Thoracic aorta (tissue), 2 donors: ENCODE results near the gene LAMB1. TPM values are rescaled to one million over a fixed set of nuclear protein-coding genes. Genes with fewer than 3 reads are reported as not detected.

Experiments
- ATAC-seq: fragments of 150-250 bp; one replicate; pipeline ENCODE4 v1.8.0; 2017; ENCODE audit warnings: low read depth; ENCODE audit not compliant: insufficient number of reproducible peaks, low FRiP score
- DNase-seq: peaks from one replicate; pipeline ENCODE4 v3.0.0-alpha.2; 2020; ENCODE audit warnings: low spot score
- H3K27ac ChIP-seq, 2 donors: fragments of 200-600 bp; sonication (generic); 1 replicate in 1 of 2; 2 replicates in 1 of 2; pipeline ENCODE4 v1.5.1; 2016; ENCODE audit warnings: mild to moderate bottlenecking in 2 of 2, moderate library complexity in 2 of 2
- H3K27me3 ChIP-seq: fragments of 200-600 bp; sonication (generic); replicated peaks from 2 replicates; pipeline ENCODE4 v1.6.0; 2016; ENCODE audit warnings: mild to moderate bottlenecking; ENCODE audit not compliant: insufficient read depth
- H3K36me3 ChIP-seq: fragments of 200-600 bp; sonication (generic); one replicate; pipeline ENCODE4 v1.5.1; 2016
- H3K4me1 ChIP-seq, 2 donors: fragments of 200-600 bp; sonication (generic); 1 replicate in 1 of 2; 2 replicates in 1 of 2; pipeline versions ENCODE4 v1.5.1 to v1.6.0; 2016; ENCODE audit warnings: low read depth in 2 of 2, mild to moderate bottlenecking in 1 of 2; ENCODE audit not compliant: control insufficient read depth in 1 of 2
- H3K4me3 ChIP-seq: fragments of 200-600 bp; sonication (generic); 2 replicates; pipeline ENCODE4 v1.5.1; 2016; ENCODE audit warnings: mild to moderate bottlenecking
- H3K9me3 ChIP-seq: fragments of 200-600 bp; sonication (generic); 2 replicates; pipeline ENCODE4 v1.5.1; 2016
- total RNA-seq, 2 donors: library from RNA; depleted of rRNA; stranded (reverse); fragments of >200 nt; gene quantifications; one replicate each; pipeline versions ENCODE4 v1.1.0 to v1.2.3, GENCODE V29; 2016
- TF ChIP-seq, protein P1 (sequence below): fragments of 200-600 bp; sonication (generic); IDR thresholded peaks from one replicate; pipeline ENCODE4 v1.5.1; 2019; ENCODE audit warnings: antibody characterized with exemption

Gene LAMB1
- total RNA-seq, 2 donors from 2014 or later: 144 to 296 TPM

DNA sequence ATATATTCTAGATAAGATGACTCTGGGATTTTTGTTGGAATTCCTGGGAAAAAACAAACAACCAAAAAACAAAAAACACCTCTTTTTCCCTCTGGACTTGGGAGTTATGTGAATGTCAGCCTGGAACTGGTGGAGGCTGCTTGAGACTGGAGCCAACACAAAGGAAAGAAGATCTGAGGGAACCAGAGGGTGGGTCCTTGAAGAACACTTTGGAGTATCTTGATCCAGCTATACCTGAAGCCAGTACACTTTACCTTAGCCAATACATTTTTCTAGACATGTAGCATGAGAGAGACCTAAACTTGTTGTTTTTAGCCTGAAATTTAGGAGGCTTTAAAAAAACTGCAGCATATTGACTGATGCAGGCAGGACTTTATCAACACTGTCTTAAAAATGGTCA, 5.9 kb upstream of the LAMB1 start:
- peaks cover 0 to 11% of the 10 kb centered on the region in 2 donors for H3K4me1 ChIP-seq
- TF ChIP-seq, protein P1, sequence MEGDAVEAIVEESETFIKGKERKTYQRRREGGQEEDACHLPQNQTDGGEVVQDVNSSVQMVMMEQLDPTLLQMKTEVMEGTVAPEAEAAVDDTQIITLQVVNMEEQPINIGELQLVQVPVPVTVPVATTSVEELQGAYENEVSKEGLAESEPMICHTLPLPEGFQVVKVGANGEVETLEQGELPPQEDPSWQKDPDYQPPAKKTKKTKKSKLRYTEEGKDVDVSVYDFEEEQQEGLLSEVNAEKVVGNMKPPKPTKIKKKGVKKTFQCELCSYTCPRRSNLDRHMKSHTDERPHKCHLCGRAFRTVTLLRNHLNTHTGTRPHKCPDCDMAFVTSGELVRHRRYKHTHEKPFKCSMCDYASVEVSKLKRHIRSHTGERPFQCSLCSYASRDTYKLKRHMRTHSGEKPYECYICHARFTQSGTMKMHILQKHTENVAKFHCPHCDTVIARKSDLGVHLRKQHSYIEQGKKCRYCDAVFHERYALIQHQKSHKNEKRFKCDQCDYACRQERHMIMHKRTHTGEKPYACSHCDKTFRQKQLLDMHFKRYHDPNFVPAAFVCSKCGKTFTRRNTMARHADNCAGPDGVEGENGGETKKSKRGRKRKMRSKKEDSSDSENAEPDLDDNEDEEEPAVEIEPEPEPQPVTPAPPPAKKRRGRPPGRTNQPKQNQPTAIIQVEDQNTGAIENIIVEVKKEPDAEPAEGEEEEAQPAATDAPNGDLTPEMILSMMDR: no peak
- H3K4me3 ChIP-seq: no peak overlapping the region
- no peak overlapping the region for H3K27ac ChIP-seq
- H3K9me3 ChIP-seq: no peaks in the 10 kb centered on the region
- no peak for DNase-seq
- no peaks in the 10 kb centered on the region for H3K27me3 ChIP-seq
- H3K36me3 ChIP-seq: no peaks in the 10 kb centered on the region
- no peak for ATAC-seq

DNA sequence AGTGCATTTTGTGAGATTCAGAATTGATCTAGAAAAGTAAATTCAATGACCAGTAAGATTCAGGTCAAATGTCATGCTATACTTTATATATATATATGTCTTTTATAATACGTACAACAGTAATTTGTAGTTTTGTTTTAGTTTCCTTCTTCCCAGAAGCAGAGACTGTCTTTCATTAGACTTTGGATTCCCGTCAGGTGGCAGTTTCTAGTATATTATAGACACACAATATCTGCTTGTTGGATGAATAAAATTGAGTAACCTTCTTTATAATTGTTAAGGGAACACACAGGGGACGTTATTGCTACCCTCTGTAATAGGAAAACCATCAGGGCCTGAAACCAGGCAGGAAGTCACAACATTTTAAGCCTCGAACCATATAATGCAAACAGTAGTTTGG, 5.3 kb upstream of the LAMB1 start:
- H3K27ac ChIP-seq: no peak overlapping the region
- H3K36me3 ChIP-seq: no peaks in the 10 kb centered on the region
- ATAC-seq: no peak
- peaks cover 0 to 17% of the 10 kb centered on the region in 2 donors for H3K4me1 ChIP-seq
- TF ChIP-seq, protein P1: no peak
- H3K27me3 ChIP-seq: no peaks in the 10 kb centered on the region
- no peak overlapping the region for H3K4me3 ChIP-seq
- DNase-seq: no peak
- no peaks in the 10 kb centered on the region for H3K9me3 ChIP-seq

DNA sequence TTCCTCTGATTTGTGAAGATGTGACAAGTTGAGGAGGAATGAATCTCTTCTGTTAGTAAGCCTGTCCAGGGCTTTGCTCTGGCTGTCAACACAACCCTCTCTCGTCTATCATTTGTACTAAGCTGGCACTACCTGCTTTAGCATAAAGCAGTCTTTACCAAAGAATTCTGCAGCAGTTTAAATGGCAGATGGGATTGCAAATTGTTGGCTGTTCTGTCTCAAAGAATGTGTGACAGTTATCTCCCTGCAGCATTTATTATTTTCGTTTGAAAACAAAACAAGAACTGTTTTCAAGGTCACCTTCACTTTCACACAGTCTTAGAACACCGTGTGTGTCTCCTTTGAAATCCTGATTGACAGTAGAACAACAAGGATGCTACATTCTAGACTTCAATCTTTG, 4.8 kb upstream of the LAMB1 start:
- H3K4me1 ChIP-seq: peaks cover 0 to 18% of the 10 kb centered on the region in 2 donors
- H3K4me3 ChIP-seq: no peak overlapping the region
- DNase-seq (no peak), ATAC-seq (no peak)
- H3K27ac ChIP-seq: no peak overlapping the region
- no peaks in the 10 kb centered on the region for H3K9me3 ChIP-seq
- TF ChIP-seq, protein P1: no peak
- no peaks in the 10 kb centered on the region for H3K36me3 ChIP-seq
- no peaks in the 10 kb centered on the region for H3K27me3 ChIP-seq

DNA sequence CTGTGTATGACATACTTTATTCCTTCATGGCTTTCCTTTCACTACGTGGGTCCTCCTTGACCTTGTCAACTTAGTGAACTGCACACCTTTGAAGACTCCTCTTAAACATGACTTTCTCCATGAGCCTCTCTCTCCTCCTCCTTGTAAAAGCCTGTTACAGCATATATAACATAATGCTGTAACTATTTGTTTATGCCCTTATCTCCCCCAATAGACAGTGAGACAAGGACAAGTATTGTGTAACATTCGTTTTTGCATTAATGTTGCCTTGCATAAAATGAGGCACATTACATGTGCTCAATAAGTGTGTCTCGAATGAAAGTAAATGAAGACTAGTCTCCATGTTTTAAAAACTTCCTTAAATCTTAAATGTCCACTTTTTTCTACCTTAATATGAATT, 4.3 kb upstream of the LAMB1 start:
- DNase-seq: no peak
- no peaks in the 10 kb centered on the region for H3K36me3 ChIP-seq
- no peak overlapping the region for H3K27ac ChIP-seq
- no peak for ATAC-seq
- peaks cover 0 to 18% of the 10 kb centered on the region in 2 donors for H3K4me1 ChIP-seq
- TF ChIP-seq, protein P1: no peak
- no peaks in the 10 kb centered on the region for H3K27me3 ChIP-seq
- no peak overlapping the region for H3K4me3 ChIP-seq
- no peaks in the 10 kb centered on the region for H3K9me3 ChIP-seq

DNA sequence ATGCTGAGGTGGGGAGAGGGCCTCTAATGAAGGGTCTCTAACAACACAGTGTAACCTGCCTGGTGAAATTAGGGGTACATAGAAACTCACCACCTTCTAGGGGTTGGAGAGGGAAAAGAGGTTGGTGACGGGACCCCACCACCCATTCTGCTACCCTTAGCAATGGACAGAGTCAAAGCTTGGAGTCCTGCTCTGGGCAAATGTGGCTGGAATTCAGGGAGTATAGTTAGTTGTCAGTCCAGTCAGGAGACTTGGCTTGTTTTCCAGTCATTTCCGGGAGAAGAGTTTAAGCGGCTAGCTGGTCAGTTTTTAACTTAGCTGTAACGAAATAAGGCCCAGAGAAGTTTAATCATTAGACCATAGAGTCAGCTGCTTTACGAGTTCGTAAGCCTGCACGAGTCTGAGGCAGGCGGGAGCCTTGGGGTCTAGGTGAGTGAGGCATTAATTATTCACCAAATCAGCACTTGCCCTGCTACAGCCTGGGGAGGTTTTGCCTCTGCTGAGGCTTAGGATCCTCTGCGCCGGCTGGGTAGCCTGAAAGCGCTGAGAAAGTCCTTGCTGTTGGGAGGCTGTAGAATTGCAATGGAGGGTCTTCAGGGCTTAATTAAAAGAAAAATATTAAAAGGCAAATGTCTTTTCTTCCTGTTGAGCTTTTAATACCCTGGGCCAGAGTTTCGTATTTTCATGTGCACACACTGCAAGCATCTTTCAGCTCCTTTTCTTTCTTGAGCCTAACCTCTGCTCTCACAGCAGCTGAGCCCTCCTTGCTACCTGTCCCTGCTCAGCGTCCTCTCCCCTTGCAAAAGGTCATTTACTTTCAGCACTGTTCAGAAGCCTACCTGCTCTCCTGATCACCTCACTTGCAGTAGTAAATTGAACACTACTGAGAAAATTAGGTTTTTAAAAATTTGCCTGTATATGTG, 1.5 kb upstream of the LAMB1 start:
- no peak for ATAC-seq
- Histone ChIP-seq H3K27ac (peak overlapping the region; percentile 39 to 53), H3K36me3 (no peaks in the 10 kb centered on the region), H3K27me3 (no peaks in the 10 kb centered on the region), H3K4me3 (peak overlapping the region; percentile 21), H3K9me3 (no peaks in the 10 kb centered on the region), H3K4me1 (peaks cover 10 to 37% of the 10 kb centered on the region in 2 donors)
- DNase-seq: no peak
- TF ChIP-seq, protein P1: no peak
